CD14-positive monocyte (primary cell): ENCODE data around the gene NLGN1. TPM values are rescaled to one million over a fixed set of nuclear protein-coding genes. Genes with fewer than 3 reads are reported as not detected.

ENCODE experiments used
- DNase-seq, 3 donors: peaks; one replicate each; pipeline ENCODE4 v3.0.0-alpha.2; 2011 to 2022
- H2AFZ ChIP-seq: 2 replicates; pipeline ENCODE4 v1.6.0; 2012; ENCODE audit warnings: mild to moderate bottlenecking, low read depth, low read length, inconsistent platforms; ENCODE audit not compliant: insufficient read depth, poor library complexity, severe bottlenecking
- H3K27ac ChIP-seq, 2 donors: 1 replicate in 1 of 2; 2 replicates in 1 of 2; pipeline ENCODE4 v1.5.1; 2012 to 2013; ENCODE audit warnings: low read length in 2 of 2, control low read depth in 1 of 2, inconsistent platforms in 1 of 2, low read depth in 1 of 2, mild to moderate bottlenecking in 1 of 2
- H3K27me3 ChIP-seq, 2 donors: one replicate each; pipeline versions ENCODE4 v1.6.0 to v1.6.1; 2011 to 2013; ENCODE audit warnings: low read length in 2 of 2; ENCODE audit not compliant: control insufficient read depth in 2 of 2, insufficient read depth in 2 of 2
- H3K36me3 ChIP-seq, 2 donors: replicated peaks in 1 of 2; 1 replicate in 1 of 2; 2 replicates in 1 of 2; pipeline versions ENCODE4 v1.5.1 to v1.6.1; 2012 to 2013; ENCODE audit warnings: low read length in 2 of 2, control low read depth in 1 of 2, inconsistent platforms in 1 of 2, mild to moderate bottlenecking in 1 of 2; ENCODE audit not compliant: insufficient read depth in 2 of 2, control insufficient read depth in 1 of 2
- H3K4me1 ChIP-seq, 2 donors: 1 replicate in 1 of 2; 2 replicates in 1 of 2; pipeline versions ENCODE4 v1.5.1 to v1.6.1; 2012 to 2013; ENCODE audit warnings: low read length in 2 of 2, control low read depth in 1 of 2, inconsistent platforms in 1 of 2, mild to moderate bottlenecking in 1 of 2, moderate library complexity in 1 of 2; ENCODE audit not compliant: insufficient read depth in 2 of 2, control insufficient read depth in 1 of 2
- H3K4me2 ChIP-seq: replicated peaks from 2 replicates; pipeline ENCODE3; 2012; ENCODE audit warnings: low read length, moderate library complexity, mild to moderate bottlenecking; ENCODE audit not compliant: poor library complexity, severe bottlenecking; ENCODE audit errors: extremely low read depth
- H3K4me3 ChIP-seq, 3 experiments: fragments of 200-600 bp in 1 of 3; sonication (generic) in 1 of 3; replicated peaks in 1 of 3; 1 replicate in 2 of 3; 2 replicates in 1 of 3; pipeline ENCODE4 v1.5.1; 2011 to 2013; ENCODE audit warnings: low read length in 3 of 3, mild to moderate bottlenecking in 3 of 3, control low read depth in 2 of 3, low read depth in 2 of 3, inconsistent platforms in 1 of 3, moderate library complexity in 1 of 3
- H3K79me2 ChIP-seq: 2 replicates; pipeline ENCODE4 v1.6.0; 2012; ENCODE audit warnings: mild to moderate bottlenecking, control low read depth, inconsistent platforms, low read length, moderate library complexity; ENCODE audit not compliant: insufficient read depth
- H3K9ac ChIP-seq: 2 replicates; pipeline ENCODE4 v1.6.0; 2017; ENCODE audit warnings: low read length, mild to moderate bottlenecking; ENCODE audit not compliant: insufficient read depth, poor library complexity, severe bottlenecking
- H3K9me3 ChIP-seq, 2 donors: replicated peaks in 1 of 2; 1 replicate in 1 of 2; 2 replicates in 1 of 2; pipeline versions ENCODE4 v1.5.1 to v1.6.1; 2012 to 2013; ENCODE audit warnings: low read length in 2 of 2, control low read depth in 1 of 2; ENCODE audit not compliant: control insufficient read depth in 1 of 2, insufficient read depth in 1 of 2
- H4K20me1 ChIP-seq: 2 replicates; pipeline ENCODE4 v1.6.0; 2012; ENCODE audit warnings: mild to moderate bottlenecking, low read length, control low read depth, moderate library complexity; ENCODE audit not compliant: insufficient read depth
- H3K27ac Mint-ChIP-seq, 7 donors: one replicate each; pipeline ENCODE4 v1.8.0; 2020; ENCODE audit warnings: mild to moderate bottlenecking in 7 of 7, mixed read lengths in 7 of 7, moderate library complexity in 6 of 7, inconsistent platforms in 2 of 7
- H3K27me3 Mint-ChIP-seq, 3 donors: one replicate each; pipeline ENCODE4 v1.8.0; 2021 to 2022; ENCODE audit warnings: low read depth in 3 of 3, mild to moderate bottlenecking in 3 of 3, mixed read lengths in 3 of 3, moderate library complexity in 3 of 3, inconsistent platforms in 1 of 3
- H3K36me3 Mint-ChIP-seq, 2 donors: one replicate each; pipeline ENCODE4 v1.8.0; 2020; ENCODE audit warnings: mixed read lengths in 2 of 2, inconsistent platforms in 1 of 2, mild to moderate bottlenecking in 1 of 2
- H3K4me1 Mint-ChIP-seq: one replicate; pipeline ENCODE4 v1.8.0; 2020; ENCODE audit warnings: mild to moderate bottlenecking, mixed read lengths
- H3K4me3 Mint-ChIP-seq, 2 donors: one replicate each; pipeline ENCODE4 v1.8.0; 2020; ENCODE audit warnings: mild to moderate bottlenecking in 2 of 2, mixed read lengths in 2 of 2, moderate library complexity in 1 of 2
- H3K9me3 Mint-ChIP-seq, 7 donors: one replicate each; pipeline ENCODE4 v1.8.0; 2020 to 2022; ENCODE audit warnings: mixed read lengths in 7 of 7, mild to moderate bottlenecking in 6 of 7, moderate library complexity in 6 of 7, inconsistent platforms in 2 of 7
- CTCF ChIP-seq: fragments of 200-600 bp; IDR thresholded peaks from one replicate; pipeline ENCODE4 v1.8.0; 2022; ENCODE audit warnings: antibody characterized with exemption, mild to moderate bottlenecking
- WGBS: methylation state at CpG from one replicate; pipeline ENCODE4 v1.1.5; 2013; ENCODE audit warnings: missing lambda C conversion rate; ENCODE audit not compliant: insufficient coverage; 5-methylcytosine and 5-hydroxymethylcytosine counted together
- intact Hi-C, 2 donors: fragments of 100-400 bp; cut with micrococcal nuclease; formaldehyde crosslinking; loops; one replicate each; pipeline versions ENCODE4 v1.15.0 to v1.15.1; 2023
- polyA plus RNA-seq, 3 donors: library from polyadenylated mRNA; depleted of rRNA in 1 of 3; unstranded in 2 of 3; stranded (reverse) in 1 of 3; fragments of 300-500 nt in 2 of 3; fragments of >200 nt in 1 of 3; fragmentation: Illumina TruSeq in 2 of 3; gene quantifications; 1 replicate in 2 of 3; 2 replicates in 1 of 3; pipeline ENCODE4 v1.2.3, GENCODE V29; 2012 to 2021

The NLGN1 gene
- polyA plus RNA-seq, 3 donors = not detected

- no peak overlapping the region for H3K4me3 ChIP-seq
- no peak overlapping the region for H2AFZ ChIP-seq
- H3K4me1 ChIP-seq = no peaks in the 10 kb centered on the region
- H3K9me3 Mint-ChIP-seq = peaks cover 0 to 3% (median 0%) of the 10 kb centered on the region in 7 donors
- H3K9ac ChIP-seq = no peak overlapping the region
- no peaks in the 10 kb centered on the region for H3K79me2 ChIP-seq
- no CpG with 5 or more reads among the region's 1 CpG for WGBS
- no peak overlapping the region for H3K27ac Mint-ChIP-seq
- no peaks in the 10 kb centered on the region for H3K36me3 ChIP-seq
- H3K4me2 ChIP-seq = no peak overlapping the region
- H3K4me1 Mint-ChIP-seq = peaks cover 2% of the 10 kb centered on the region
- H3K27me3 ChIP-seq = no peaks in the 10 kb centered on the region
- DNase-seq = no peak
- H3K4me3 Mint-ChIP-seq = no peak overlapping the region
- H3K9me3 ChIP-seq = no peaks in the 10 kb centered on the region
- no peaks in the 10 kb centered on the region for H3K36me3 Mint-ChIP-seq
- H4K20me1 ChIP-seq = no peaks in the 10 kb centered on the region
- TF ChIP-seq CTCF = no peak
- H3K27me3 Mint-ChIP-seq = peaks cover 0 to 2% (median 0%) of the 10 kb centered on the region in 3 donors
- H3K27ac ChIP-seq = no peak overlapping the region
- intact Hi-C loops = no loop called here
Observed at GRCh38 chr3:174158674-174159073, 761.1 kb downstream of the NLGN1 start.

GRCh38 chr3:174159604-174160003 lies 762.1 kb downstream of the NLGN1 start:
- Histone ChIP-seq H3K4me2 (no peak overlapping the region), H3K9ac (no peak overlapping the region), H3K27ac (no peak overlapping the region), H3K36me3 (no peaks in the 10 kb centered on the region), H3K4me1 (no peaks in the 10 kb centered on the region), H3K79me2 (no peaks in the 10 kb centered on the region), H2AFZ (no peak overlapping the region), H3K9me3 (no peaks in the 10 kb centered on the region), H3K27me3 (no peaks in the 10 kb centered on the region), H4K20me1 (no peaks in the 10 kb centered on the region), H3K4me3 (no peak overlapping the region)
- Mint-ChIP-seq H3K9me3 (peaks cover 0 to 3% (median 0%) of the 10 kb centered on the region in 7 donors), H3K27me3 (peaks cover 0 to 2% (median 0%) of the 10 kb centered on the region in 3 donors), H3K4me3 (no peak overlapping the region), H3K36me3 (no peaks in the 10 kb centered on the region), H3K4me1 (peaks cover 2% of the 10 kb centered on the region), H3K27ac (no peak overlapping the region)
- no peak for TF ChIP-seq CTCF
- intact Hi-C loops = no loop called here
- DNase-seq = no peak
- no CpG with 5 or more reads among the region's 3 CpGs for WGBS
